ENCODE measurements around the gene ATP2C1.

ATP2C1 gene

DNA sequence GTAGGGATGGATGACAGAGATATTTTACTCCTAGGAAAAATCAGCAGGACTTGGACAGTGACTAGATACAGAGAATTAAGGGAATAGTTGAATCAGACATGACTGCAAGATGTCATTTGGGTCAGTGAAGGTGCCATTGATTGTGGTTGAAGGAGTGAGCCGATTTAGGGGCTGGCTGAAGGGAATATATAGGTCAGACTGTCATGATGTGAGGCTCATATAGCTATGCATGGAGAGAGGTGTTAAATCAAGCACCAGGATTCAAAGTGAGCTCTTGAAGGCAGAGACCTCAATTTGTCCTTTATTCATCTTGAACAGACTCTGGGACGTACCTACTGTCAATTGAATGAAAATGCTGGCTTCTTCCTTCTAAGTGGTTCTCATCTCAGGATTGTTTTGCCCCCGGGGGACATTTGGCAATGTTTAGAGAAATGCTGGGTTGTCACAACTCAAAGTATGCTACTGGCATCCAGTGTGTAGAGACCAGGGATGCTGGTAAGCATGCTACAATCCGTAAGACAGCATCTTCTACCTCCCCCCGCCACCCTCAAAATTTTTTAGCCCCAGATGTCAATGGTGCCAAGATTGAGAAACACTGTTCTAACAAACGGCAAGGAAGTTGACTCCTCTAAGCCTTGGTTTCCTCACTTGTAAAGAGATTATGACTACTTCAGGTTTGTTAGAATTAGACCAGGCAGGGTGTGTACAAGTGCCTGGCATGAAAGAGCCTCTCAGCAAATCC, 7.8 kb downstream of the ATP2C1 start:
- Histone ChIP-seq H3K4me3 (replicated peaks; ENCODE audit: insufficient read depth, low read length) (no peak overlapping the region), H3K27ac (replicated peaks) (no peak overlapping the region), H3K27me3 (ENCODE audit: insufficient read depth, poor library complexity, severe bottlenecking) (no peaks in the 10 kb centered on the region)
- DNase-seq (ENCODE audit: low read depth in 1 of 2, low spot score in 1 of 2): peak in 1 of 2 experiments; percentile 48
- TF ChIP-seq SPI1 (IDR thresholded peaks at IDR 0.05; ENCODE audit: borderline replicate concordance, low read depth) (no peak), POLR2AphosphoS5 (IDR thresholded peaks at IDR 0.05; ENCODE audit: low read depth) (no peak), GABPA (IDR thresholded peaks at IDR 0.05; ENCODE audit: low read depth) (no peak)
- TF ChIP-seq, protein P1, sequence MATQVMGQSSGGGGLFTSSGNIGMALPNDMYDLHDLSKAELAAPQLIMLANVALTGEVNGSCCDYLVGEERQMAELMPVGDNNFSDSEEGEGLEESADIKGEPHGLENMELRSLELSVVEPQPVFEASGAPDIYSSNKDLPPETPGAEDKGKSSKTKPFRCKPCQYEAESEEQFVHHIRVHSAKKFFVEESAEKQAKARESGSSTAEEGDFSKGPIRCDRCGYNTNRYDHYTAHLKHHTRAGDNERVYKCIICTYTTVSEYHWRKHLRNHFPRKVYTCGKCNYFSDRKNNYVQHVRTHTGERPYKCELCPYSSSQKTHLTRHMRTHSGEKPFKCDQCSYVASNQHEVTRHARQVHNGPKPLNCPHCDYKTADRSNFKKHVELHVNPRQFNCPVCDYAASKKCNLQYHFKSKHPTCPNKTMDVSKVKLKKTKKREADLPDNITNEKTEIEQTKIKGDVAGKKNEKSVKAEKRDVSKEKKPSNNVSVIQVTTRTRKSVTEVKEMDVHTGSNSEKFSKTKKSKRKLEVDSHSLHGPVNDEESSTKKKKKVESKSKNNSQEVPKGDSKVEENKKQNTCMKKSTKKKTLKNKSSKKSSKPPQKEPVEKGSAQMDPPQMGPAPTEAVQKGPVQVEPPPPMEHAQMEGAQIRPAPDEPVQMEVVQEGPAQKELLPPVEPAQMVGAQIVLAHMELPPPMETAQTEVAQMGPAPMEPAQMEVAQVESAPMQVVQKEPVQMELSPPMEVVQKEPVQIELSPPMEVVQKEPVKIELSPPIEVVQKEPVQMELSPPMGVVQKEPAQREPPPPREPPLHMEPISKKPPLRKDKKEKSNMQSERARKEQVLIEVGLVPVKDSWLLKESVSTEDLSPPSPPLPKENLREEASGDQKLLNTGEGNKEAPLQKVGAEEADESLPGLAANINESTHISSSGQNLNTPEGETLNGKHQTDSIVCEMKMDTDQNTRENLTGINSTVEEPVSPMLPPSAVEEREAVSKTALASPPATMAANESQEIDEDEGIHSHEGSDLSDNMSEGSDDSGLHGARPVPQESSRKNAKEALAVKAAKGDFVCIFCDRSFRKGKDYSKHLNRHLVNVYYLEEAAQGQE (IDR thresholded peaks at IDR 0.05; ENCODE audit: insufficient replicate concordance, low read depth): no peak

DNA sequence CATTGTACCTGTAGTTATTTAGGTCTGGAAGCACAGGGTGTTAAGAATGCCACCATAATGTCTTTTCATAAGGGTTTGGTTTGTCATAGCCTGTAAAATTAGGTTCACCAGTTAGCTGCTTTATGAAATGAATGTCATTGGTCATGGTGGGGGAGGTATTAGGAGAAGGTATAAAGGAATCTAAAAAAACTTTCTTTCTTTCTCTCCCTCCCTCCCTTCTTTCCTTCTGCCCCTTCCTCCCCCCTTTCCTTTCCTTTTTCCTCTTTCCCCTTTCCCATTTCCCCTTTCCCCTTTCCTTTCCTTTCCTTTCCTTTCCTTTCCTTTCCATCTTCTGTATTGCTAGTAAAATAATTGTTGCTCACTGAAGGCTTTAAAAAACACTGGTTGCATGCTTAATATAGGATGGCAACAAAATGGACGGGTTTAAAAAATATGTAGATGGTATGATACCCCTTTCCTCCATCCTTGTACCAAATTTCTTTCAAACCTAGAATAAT, 9.6 kb downstream of the ATP2C1 start:
- no peak for DNase-seq (ENCODE audit: low read depth in 1 of 2, low spot score in 1 of 2)
- no peaks in the 10 kb centered on the region for H3K27me3 ChIP-seq (ENCODE audit: insufficient read depth, poor library complexity, severe bottlenecking)
- no peak for TF ChIP-seq SPI1 (IDR thresholded peaks at IDR 0.05; ENCODE audit: borderline replicate concordance, low read depth)
- TF ChIP-seq GABPA (IDR thresholded peaks at IDR 0.05; ENCODE audit: low read depth): no peak
- no peak for TF ChIP-seq POLR2AphosphoS5 (IDR thresholded peaks at IDR 0.05; ENCODE audit: low read depth)
- TF ChIP-seq, protein P1 (IDR thresholded peaks at IDR 0.05; ENCODE audit: insufficient replicate concordance, low read depth): no peak
- TF ChIP-seq CTCF (IDR thresholded peaks at IDR 0.05; ENCODE audit: insufficient read depth, low read length): no peak
- no peak overlapping the region for H3K4me3 ChIP-seq (replicated peaks; ENCODE audit: insufficient read depth, low read length)
- H3K27ac ChIP-seq (replicated peaks): no peak overlapping the region

DNA sequence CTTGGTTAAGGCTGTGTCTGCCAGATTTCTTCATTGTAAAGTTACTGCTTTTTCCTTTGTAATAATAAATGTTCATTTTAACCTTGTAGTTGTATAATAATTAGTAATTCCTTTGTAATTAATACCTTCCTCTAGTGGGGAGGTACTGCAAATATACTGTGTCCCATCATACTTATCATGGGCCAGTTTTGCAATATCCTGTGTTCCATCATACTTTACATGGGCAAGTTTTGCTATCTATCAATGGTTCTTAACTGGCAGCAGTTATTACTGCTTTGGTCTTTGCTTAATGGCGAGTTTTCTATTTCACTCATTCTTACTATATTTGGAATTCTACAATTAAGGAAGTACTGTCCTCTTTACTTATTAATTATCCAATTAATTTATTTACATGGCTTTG, 10.6 kb downstream of the ATP2C1 start:
- Histone ChIP-seq H3K4me3 (replicated peaks; ENCODE audit: insufficient read depth, low read length) (no peak overlapping the region), H3K27me3 (ENCODE audit: insufficient read depth, poor library complexity, severe bottlenecking) (no peaks in the 10 kb centered on the region), H3K27ac (replicated peaks) (no peak overlapping the region)
- TF ChIP-seq GABPA (IDR thresholded peaks at IDR 0.05; ENCODE audit: low read depth) (no peak), CTCF (IDR thresholded peaks at IDR 0.05; ENCODE audit: insufficient read depth, low read length) (no peak), SPI1 (IDR thresholded peaks at IDR 0.05; ENCODE audit: borderline replicate concordance, low read depth) (no peak), POLR2AphosphoS5 (IDR thresholded peaks at IDR 0.05; ENCODE audit: low read depth) (no peak)
- TF ChIP-seq, protein P1 (IDR thresholded peaks at IDR 0.05; ENCODE audit: insufficient replicate concordance, low read depth): no peak
- no peak for DNase-seq (ENCODE audit: low read depth in 1 of 2, low spot score in 1 of 2)
